GM13977 (cell line): ENCODE measurements around the gene CACNG8.
"Not testable (repeated sequence)": the region's sequence is repeated elsewhere in the genome, so short reads cannot be mapped to it uniquely, and the experiment has no call there.

Source experiments
- DNase-seq: peaks from one replicate; pipeline ENCODE4 v3.0.0; 2012; ENCODE audit warnings: low spot score
- CTCF ChIP-seq: IDR thresholded peaks from 2 replicates; pipeline ENCODE4 v1.5.1; 2012; ENCODE audit warnings: mild to moderate bottlenecking, control low read depth; ENCODE audit not compliant: insufficient read depth; ENCODE audit errors: extremely low read depth, missing control alignments
- in situ Hi-C: fragments of 300-500 bp; cut with MboI; formaldehyde crosslinking; loops from one replicate; pipeline ENCODE4 v1.12.0; 2022; ENCODE audit warnings: low sequenced_read_pairs, low pct_unique_long_range_greater_than_20kb, mixed read lengths, inconsistent platforms; ENCODE audit not compliant: unreplicated experiment

Gene CACNG8

DNA sequence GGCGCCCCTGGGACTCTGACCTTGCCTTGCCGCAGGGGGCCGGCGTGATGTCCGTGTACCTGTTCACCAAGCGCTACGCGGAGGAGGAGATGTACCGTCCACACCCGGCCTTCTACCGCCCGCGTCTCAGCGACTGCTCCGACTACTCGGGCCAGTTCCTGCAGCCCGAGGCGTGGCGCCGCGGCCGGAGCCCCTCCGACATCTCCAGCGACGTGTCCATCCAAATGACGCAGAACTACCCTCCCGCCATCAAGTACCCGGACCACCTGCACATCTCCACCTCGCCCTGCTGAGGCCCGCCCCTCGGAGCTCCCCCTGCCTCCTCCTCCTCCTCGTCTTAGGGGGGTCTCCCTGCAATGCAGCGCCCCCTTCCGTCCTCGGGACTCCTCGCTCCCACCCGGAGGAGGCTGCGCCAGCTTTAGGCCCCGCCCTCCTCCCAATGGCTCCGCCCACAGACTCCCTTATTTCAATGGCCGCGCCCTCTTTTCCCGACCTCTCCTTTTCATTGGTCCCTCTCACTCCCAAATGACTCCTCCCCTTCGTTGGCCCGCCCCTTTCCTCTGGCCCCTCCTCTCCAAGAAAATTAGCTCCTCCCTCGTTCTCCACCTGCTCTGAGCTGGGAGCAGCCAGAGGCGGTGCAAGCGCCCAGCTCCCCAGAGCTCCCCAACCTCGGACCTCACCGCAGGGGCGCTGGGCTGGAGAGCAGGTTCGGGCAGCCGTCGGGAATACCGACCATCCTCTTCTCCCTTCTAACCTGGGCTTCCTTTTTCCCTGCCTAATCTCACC lies 20.5 kb upstream of the CACNG8 start:
- in situ Hi-C loops: no loop called here
- TF ChIP-seq CTCF: no peak
- no peak for DNase-seq

DNA sequence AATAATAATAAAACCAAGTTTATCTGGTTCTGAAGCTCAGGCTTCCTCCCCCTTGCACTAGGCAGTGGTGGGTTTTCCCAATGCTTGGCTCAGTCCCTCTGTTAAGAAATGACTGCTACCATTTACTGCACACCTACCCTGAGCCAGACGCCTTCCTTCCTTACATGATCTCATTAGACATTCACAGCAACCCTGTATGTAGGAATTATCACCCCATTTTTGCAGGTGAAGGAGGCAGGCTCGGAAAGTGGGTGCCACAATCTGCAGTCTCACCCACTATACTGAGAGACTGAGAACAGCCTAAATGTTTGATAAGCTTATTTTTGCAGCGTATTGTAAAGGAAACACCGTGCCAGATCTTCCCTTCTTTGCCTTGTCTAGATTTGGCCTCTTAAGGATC lies 18.3 kb upstream of the CACNG8 start:
- DNase-seq: no peak
- no peak for TF ChIP-seq CTCF
- in situ Hi-C loops: no loop called here

GRCh38 chr19:53944933-53945332 lies 17.8 kb upstream of the CACNG8 start:
- in situ Hi-C loops: no loop called here
- DNase-seq: no peak
- TF ChIP-seq CTCF: no peak

- no peak for DNase-seq
- in situ Hi-C loops: no loop called here
- TF ChIP-seq CTCF: no peak
Observed at GRCh38 chr19:53945441-53945840, 17.3 kb upstream of the CACNG8 start.

DNA sequence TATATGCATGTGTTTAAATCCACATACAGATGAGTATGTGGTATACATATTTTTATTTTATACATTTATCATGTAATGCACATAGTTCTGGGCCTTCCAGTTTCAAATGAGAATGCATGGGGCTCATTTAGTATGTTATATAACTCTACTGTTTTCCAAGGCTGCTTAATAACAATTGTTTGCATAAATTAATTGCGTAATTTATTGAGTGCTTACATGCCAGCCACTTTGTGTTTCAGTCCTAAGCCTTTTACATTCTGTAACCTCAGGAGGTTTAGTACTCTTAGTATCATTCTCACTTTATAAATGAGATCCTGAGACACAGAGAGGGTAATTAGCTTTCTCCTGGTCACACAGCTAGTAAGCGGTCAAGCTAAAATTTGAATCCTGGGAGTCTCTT lies 16.7 kb upstream of the CACNG8 start:
- in situ Hi-C loops: no loop called here
- DNase-seq: no peak
- no peak for TF ChIP-seq CTCF

GRCh38 chr19:53947624-53948023 lies 15.1 kb upstream of the CACNG8 start:
- in situ Hi-C loops: no loop called here
- DNase-seq: no peak
- peak; percentile 2 for TF ChIP-seq CTCF

DNA sequence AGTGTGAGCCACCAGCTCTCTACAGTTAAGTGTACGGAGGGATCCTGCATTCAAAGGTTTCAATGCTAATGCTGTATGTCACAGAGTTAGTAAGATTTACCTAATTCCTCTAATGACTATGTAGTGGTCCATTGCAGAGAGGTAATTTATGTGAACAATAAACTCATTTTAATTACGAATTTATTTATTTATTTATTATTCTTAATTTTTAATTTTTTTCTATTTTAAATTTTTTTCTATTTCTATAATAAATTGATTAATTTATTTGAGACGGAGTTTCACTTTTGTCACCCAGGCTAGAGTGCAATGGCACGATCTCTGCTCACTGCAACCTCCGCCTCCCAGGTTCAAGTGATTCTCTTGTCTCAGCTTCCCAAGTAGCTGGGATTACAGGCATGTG lies 14.1 kb upstream of the CACNG8 start:
- in situ Hi-C loops, DNase-seq: not testable (repeated sequence)
